ENCODE measurements around the gene PROSER3.

Gene PROSER3

GRCh38 chr19:35739275-35740107 lies 18.5 kb upstream of the PROSER3 start:
- DNase-seq, result no peak

- DNase-seq, result no peak
Observed at GRCh38 chr19:35740108-35740422, 17.9 kb upstream of the PROSER3 start.

GRCh38 chr19:35740423-35741202 lies 17.4 kb upstream of the PROSER3 start:
- DNase-seq, result peak; percentile 82

GRCh38 chr19:35741203-35741515 lies 16.8 kb upstream of the PROSER3 start:
- DNase-seq, result no peak

- no peak for DNase-seq
Observed at GRCh38 chr19:35742121-35742724, 15.8 kb upstream of the PROSER3 start, which contains the start of gene IGFLR1. IGFLR1 (minus strand) TSS chr19:35742452; CDS start chr19:35741180, 1,272 bp downstream.

- DNase-seq, result no peak
Observed at GRCh38 chr19:35743640-35744429, 14.1 kb upstream of the PROSER3 start.

GRCh38 chr19:35744430-35745327 lies 13.3 kb upstream of the PROSER3 start:
- peak; percentile 42 for DNase-seq

- DNase-seq, result peak; percentile 89
Observed at GRCh38 chr19:35745328-35746086, 12.5 kb upstream of the PROSER3 start, which contains the start of the genes PSENEN and U2AF1L4. PSENEN (plus strand) TSS chr19:35745651; CDS start chr19:35745931, 280 bp downstream. U2AF1L4 (minus strand) TSS chr19:35745418; CDS start chr19:35745391, 27 bp downstream.

GRCh38 chr19:35746087-35746462 lies 11.9 kb upstream of the PROSER3 start:
- no peak for DNase-seq

GRCh38 chr19:35746531-35746930 lies 11.4 kb upstream of the PROSER3 start:
- no peak for DNase-seq

- DNase-seq, result peak; percentile 95
Observed at GRCh38 chr19:35748106-35749020, 9.6 kb upstream of the PROSER3 start, which contains the start of gene LIN37. LIN37 (plus strand) TSS chr19:35748576; CDS start chr19:35748725, 149 bp downstream.

- DNase-seq, result no peak
Observed at GRCh38 chr19:35750167-35750566, 7.8 kb upstream of the PROSER3 start.

GRCh38 chr19:35751839-35752745 lies 5.9 kb upstream of the PROSER3 start:
- DNase-seq, result no peak

- no peak for DNase-seq
Observed at GRCh38 chr19:35752746-35753350, 5.1 kb upstream of the PROSER3 start.

GRCh38 chr19:35753634-35754369 lies 4.2 kb upstream of the PROSER3 start:
- no peak for DNase-seq

GRCh38 chr19:35754370-35755130 lies 3.4 kb upstream of the PROSER3 start:
- no peak for DNase-seq

GRCh38 chr19:35755131-35755549 lies 2.8 kb upstream of the PROSER3 start:
- DNase-seq, result no peak
